PC-9 (cell line): Measurements from ENCODE around the gene ZNRF1. TPM values are rescaled to one million over a fixed set of nuclear protein-coding genes. Genes with fewer than 3 reads are reported as not detected.

ENCODE experiments used
- BruUV-seq: library from RNA; stranded (reverse); fragments of 400-500 nt; replicated peaks from 2 replicates; lab custom pipeline; 2021; lab: Mats Ljungman, UMichigan
- CTCF ChIA-PET: fragments of 300-600 bp; sonication (Branson Sonifier 250); formaldehyde crosslinking; loops from one replicate; lab custom pipeline; 2022; ENCODE audit warnings: antibody characterized with exemption; lab: Charles Lee
- POLR2A ChIA-PET: fragments of 300-600 bp; sonication (Branson Sonifier 250); formaldehyde crosslinking; loops from one replicate; lab custom pipeline; 2022; ENCODE audit warnings: antibody characterized with exemption; ENCODE audit not compliant: unreplicated experiment; lab: Charles Lee
- DNase-seq, 2 experiments: peaks; one replicate each; pipeline versions ENCODE4 v3.0.0 to v3.0.0-alpha.2; 2015 to 2022; ENCODE audit warnings: mixed read lengths in 1 of 2
- H2AFZ ChIP-seq: fragments of 200-600 bp; sonication (generic); 2 replicates; pipeline ENCODE4 v1.8.1; 2017; ENCODE audit warnings: antibody characterized with exemption
- H3F3A ChIP-seq: fragments of 200-600 bp; sonication (generic); 2 replicates; pipeline ENCODE4 v1.8.1; 2017; ENCODE audit warnings: antibody characterized with exemption, mild to moderate bottlenecking, low read depth; ENCODE audit not compliant: insufficient read depth
- H3K27ac ChIP-seq: fragments of 200-600 bp; sonication (generic); 2 replicates; pipeline ENCODE4 v1.6.1; 2016; ENCODE audit warnings: mixed run types
- H3K27me3 ChIP-seq: fragments of 200-600 bp; sonication (generic); 2 replicates; pipeline ENCODE4 v1.6.1; 2016; ENCODE audit warnings: low read depth, mixed run types; ENCODE audit not compliant: insufficient read depth
- H3K36me3 ChIP-seq: fragments of 200-600 bp; sonication (generic); 2 replicates; pipeline ENCODE4 v1.6.1; 2016; ENCODE audit warnings: low read depth, mixed run types
- H3K4me1 ChIP-seq: fragments of 200-600 bp; sonication (generic); replicated peaks from 2 replicates; pipeline ENCODE4 v1.6.1; 2016; ENCODE audit warnings: mixed run types; ENCODE audit not compliant: insufficient read depth
- H3K4me2 ChIP-seq: fragments of 200-600 bp; sonication (generic); 2 replicates; pipeline ENCODE4 v1.6.1; 2017; ENCODE audit warnings: mixed run types
- H3K4me3 ChIP-seq: fragments of 200-600 bp; sonication (generic); 2 replicates; pipeline ENCODE4 v1.6.1; 2016; ENCODE audit warnings: mixed run types
- H3K79me2 ChIP-seq: fragments of 200-600 bp; sonication (generic); 2 replicates; pipeline ENCODE4 v1.6.1; 2017; ENCODE audit warnings: low read depth, mixed run types
- H3K9me2 ChIP-seq: fragments of 200-600 bp; sonication (generic); 2 replicates; pipeline ENCODE4 v1.8.1; 2017; ENCODE audit warnings: mild to moderate bottlenecking; ENCODE audit not compliant: insufficient read depth
- H3K9me3 ChIP-seq: fragments of 200-600 bp; sonication (generic); 2 replicates; pipeline ENCODE4 v1.8.1; 2016; ENCODE audit warnings: low read depth; ENCODE audit not compliant: insufficient read depth
- H4K20me1 ChIP-seq: fragments of 200-600 bp; sonication (generic); 2 replicates; pipeline ENCODE4 v1.8.1; 2017; ENCODE audit not compliant: insufficient read depth
- CTCF ChIP-seq: fragments of 200-600 bp; sonication (generic); conservative IDR thresholded peaks from 2 replicates; pipeline ENCODE4 v1.6.1; 2017; ENCODE audit warnings: mixed run types, antibody characterized with exemption, mild to moderate bottlenecking, moderate library complexity
- EZH2 ChIP-seq: fragments of 200-600 bp; sonication (generic); IDR thresholded peaks from 2 replicates; pipeline ENCODE4 v1.8.0; 2017; ENCODE audit warnings: antibody characterized with exemption, low read depth
- intact Hi-C: fragments of 100-400 bp; cut with micrococcal nuclease; formaldehyde crosslinking; loops from one replicate; pipeline ENCODE4 v1.10.0; 2022; ENCODE audit not compliant: unreplicated experiment
- total RNA-seq: library from RNA; stranded (reverse); gene quantifications from 2 replicates; pipeline ENCODE4 v1.2.3, GENCODE V29; 2021

ZNRF1 gene
- total RNA-seq, 1 experiment from 2014 or later = 64.4 TPM

GRCh38 chr16:75066861-75067447, 68.1 kb downstream of the ZNRF1 start:
- Histone ChIP-seq H3K27ac (peak overlapping the region; percentile 86), H3K9me2 (no peaks in the 10 kb centered on the region; the same call in 1 of the 2 replicates), H2AFZ (no peak overlapping the region), H3K9me3 (no peaks in the 10 kb centered on the region), H3K79me2 (peaks cover 95% of the 10 kb centered on the region), H3K4me3 (no peak overlapping the region), H3K36me3 (no peaks in the 10 kb centered on the region), H3K27me3 (no peaks in the 10 kb centered on the region), H3F3A (peaks cover 48% of the 10 kb centered on the region), H3K4me2 (peak overlapping the region; percentile 94; the same call in 1 of the 2 replicates), H4K20me1 (no peaks in the 10 kb centered on the region), H3K4me1 (peaks cover 74% of the 10 kb centered on the region)
- ChIA-PET CTCF (no interaction called here), POLR2A (no interaction called here)
- DNase-seq = no peak
- no TSS peak for BruUV-seq
- TF ChIP-seq EZH2 (no peak), CTCF (no peak)
- intact Hi-C loops = no loop called here

- intact Hi-C loops = no loop called here
- no peaks in the 10 kb centered on the region for H3K27me3 ChIP-seq
- peaks cover 60% of the 10 kb centered on the region for H3K4me1 ChIP-seq
- H3K4me2 ChIP-seq = no peak overlapping the region
- no peak for DNase-seq
- no TSS peak for BruUV-seq
- POLR2A ChIA-PET = interaction anchor here (0.7 kb wide), 1 partner anchor 83 kb away, joined by 3 read pairs; the partner anchor contains the start of gene WDR59
- TF ChIP-seq EZH2 = no peak
- TF ChIP-seq CTCF = no peak
- H3K9me3 ChIP-seq = no peaks in the 10 kb centered on the region
- no peaks in the 10 kb centered on the region; the same call in 1 of the 2 replicates for H3K9me2 ChIP-seq
- CTCF ChIA-PET = interaction anchor here (0.5 to 0.7 kb wide), 3 partner anchors 10 to 82 kb away, joined by 4 to 12 read pairs (median 5); no protein-coding TSS in a partner anchor
- no peak overlapping the region for H2AFZ ChIP-seq
- H3K36me3 ChIP-seq = no peaks in the 10 kb centered on the region
- H3F3A ChIP-seq = peaks cover 37% of the 10 kb centered on the region
- no peak overlapping the region for H3K4me3 ChIP-seq
- peaks cover 92% of the 10 kb centered on the region for H3K79me2 ChIP-seq
- H4K20me1 ChIP-seq = no peaks in the 10 kb centered on the region
- H3K27ac ChIP-seq = no peak overlapping the region
These were observed 69.5 kb downstream of the ZNRF1 start for GRCh38 chr16:75068085-75069031.

GRCh38 chr16:75070012-75070841, 71.4 kb downstream of the ZNRF1 start:
- H3F3A ChIP-seq = peaks cover 20% of the 10 kb centered on the region
- POLR2A ChIA-PET = no interaction called here
- peaks cover 43% of the 10 kb centered on the region for H3K4me1 ChIP-seq
- peaks cover 90% of the 10 kb centered on the region for H3K79me2 ChIP-seq
- CTCF ChIA-PET = no interaction called here
- intact Hi-C loops = no loop called here
- DNase-seq = no peak
- no peaks in the 10 kb centered on the region for H3K36me3 ChIP-seq
- no peak overlapping the region; the same call in 1 of the 2 replicates for H3K4me2 ChIP-seq
- TF ChIP-seq CTCF (no peak), EZH2 (no peak)
- no peaks in the 10 kb centered on the region for H3K9me3 ChIP-seq
- no peaks in the 10 kb centered on the region for H4K20me1 ChIP-seq
- H3K9me2 ChIP-seq = no peaks in the 10 kb centered on the region; the same call in 1 of the 2 replicates
- H3K27me3 ChIP-seq = no peaks in the 10 kb centered on the region
- H3K4me3 ChIP-seq = no peak overlapping the region
- H3K27ac ChIP-seq = no peak overlapping the region
- no TSS peak for BruUV-seq
- no peak overlapping the region for H2AFZ ChIP-seq
